Mesenchymal stem cell (in vitro differentiated cells and primary cell): ENCODE results near the gene CD209.

Source experiments
- DNase-seq: peaks from one replicate; pipeline ENCODE4 v3.0.0-alpha.2; 2013
- H2AFZ ChIP-seq: one replicate; pipeline ENCODE4 v1.6.1; 2013; ENCODE audit warnings: low read depth, mild to moderate bottlenecking, control low read depth, inconsistent platforms, low read length, moderate library complexity
- H2AK5ac ChIP-seq: 2 replicates; pipeline ENCODE4 v1.6.1; 2013; ENCODE audit warnings: low read length, moderate library complexity, mild to moderate bottlenecking, inconsistent platforms; ENCODE audit not compliant: severe bottlenecking
- H2BK120ac ChIP-seq: one replicate; pipeline ENCODE4 v1.6.1; 2013; ENCODE audit warnings: low read depth, mild to moderate bottlenecking, inconsistent platforms, low read length, moderate library complexity
- H2BK12ac ChIP-seq, 2 experiments: one replicate each; pipeline ENCODE4 v1.6.1; 2013; ENCODE audit warnings: inconsistent platforms in 2 of 2, low read length in 2 of 2, mild to moderate bottlenecking in 2 of 2, moderate library complexity in 2 of 2, control low read depth in 1 of 2
- H2BK15ac ChIP-seq: one replicate; pipeline ENCODE4 v1.6.1; 2013; ENCODE audit warnings: mild to moderate bottlenecking, low read depth, inconsistent platforms; ENCODE audit not compliant: poor library complexity, severe bottlenecking
- H2BK5ac ChIP-seq: 2 replicates; pipeline ENCODE4 v1.6.1; 2013; ENCODE audit warnings: low read depth, mild to moderate bottlenecking, low read length, control low read depth, inconsistent platforms; ENCODE audit not compliant: poor library complexity, severe bottlenecking
- H3K14ac ChIP-seq, 2 experiments: one replicate each; pipeline ENCODE4 v1.6.1; 2013; ENCODE audit warnings: inconsistent platforms in 2 of 2, low read length in 2 of 2, control low read depth in 1 of 2, mild to moderate bottlenecking in 1 of 2, moderate library complexity in 1 of 2
- H3K18ac ChIP-seq, 2 experiments: one replicate each; pipeline ENCODE4 v1.6.1; 2013; ENCODE audit warnings: inconsistent platforms in 2 of 2, low read length in 2 of 2, control low read depth in 1 of 2, low read depth in 1 of 2, mild to moderate bottlenecking in 1 of 2
- H3K23ac ChIP-seq, 2 experiments: one replicate each; pipeline ENCODE4 v1.6.1; 2013; ENCODE audit warnings: inconsistent platforms in 2 of 2, low read length in 2 of 2, mild to moderate bottlenecking in 2 of 2, moderate library complexity in 2 of 2, control low read depth in 1 of 2
- H3K27ac ChIP-seq: 2 replicates; pipeline ENCODE4 v1.5.1; 2013; ENCODE audit warnings: mild to moderate bottlenecking, moderate library complexity, low read length, control low read depth, inconsistent platforms; ENCODE audit not compliant: poor library complexity, severe bottlenecking
- H3K27me3 ChIP-seq, 2 experiments: 2 replicates each; pipeline versions ENCODE4 v1.6.1 to v1.7.0; 2013; ENCODE audit warnings: low read length in 2 of 2, mild to moderate bottlenecking in 2 of 2, moderate library complexity in 2 of 2, control low read depth in 1 of 2, inconsistent platforms in 1 of 2; ENCODE audit not compliant: control insufficient read depth in 1 of 2, insufficient read depth in 1 of 2
- H3K36me3 ChIP-seq, 2 experiments: 2 replicates each; pipeline versions ENCODE4 v1.6.1 to v1.7.0; 2013; ENCODE audit warnings: low read length in 2 of 2, control low read depth in 1 of 2, inconsistent platforms in 1 of 2, low read depth in 1 of 2, mild to moderate bottlenecking in 1 of 2; ENCODE audit not compliant: insufficient read depth in 2 of 2, control insufficient read depth in 1 of 2
- H3K4ac ChIP-seq, 2 experiments: one replicate each; pipeline ENCODE4 v1.6.1; 2013; ENCODE audit warnings: inconsistent platforms in 2 of 2, low read length in 2 of 2, mild to moderate bottlenecking in 2 of 2, moderate library complexity in 2 of 2, control low read depth in 1 of 2, low read depth in 1 of 2
- H3K4me1 ChIP-seq: 2 replicates; pipeline ENCODE4 v1.6.1; 2013; ENCODE audit warnings: low read depth, low read length, control low read depth; ENCODE audit not compliant: control insufficient read depth, insufficient read depth
- H3K4me2 ChIP-seq: 2 replicates; pipeline ENCODE4 v1.6.1; 2013; ENCODE audit warnings: low read length, mild to moderate bottlenecking, inconsistent platforms; ENCODE audit not compliant: poor library complexity, severe bottlenecking
- H3K4me3 ChIP-seq, 2 experiments: 2 replicates each; pipeline versions ENCODE4 v1.5.1 to v1.7.0; 2013; ENCODE audit warnings: low read length in 2 of 2, mild to moderate bottlenecking in 2 of 2, control low read depth in 1 of 2, low read depth in 1 of 2; ENCODE audit not compliant: insufficient read depth in 1 of 2
- H3K79me1 ChIP-seq: replicated peaks from 2 replicates; pipeline ENCODE4 v1.6.1; 2013; ENCODE audit warnings: mild to moderate bottlenecking, control low read depth, low read length, inconsistent platforms; ENCODE audit not compliant: poor library complexity, severe bottlenecking
- H3K9ac ChIP-seq: 2 replicates; pipeline ENCODE4 v1.7.0; 2013; ENCODE audit warnings: mild to moderate bottlenecking, low read length, moderate library complexity
- H3K9me3 ChIP-seq: 2 replicates; pipeline ENCODE4 v1.7.0; 2013; ENCODE audit warnings: mild to moderate bottlenecking, low read length; ENCODE audit not compliant: control insufficient read depth
- H4K8ac ChIP-seq: one replicate; pipeline ENCODE4 v1.6.1; 2013; ENCODE audit warnings: inconsistent platforms, mild to moderate bottlenecking, low read length, moderate library complexity
- H4K91ac ChIP-seq: one replicate; pipeline ENCODE4 v1.6.1; 2013; ENCODE audit warnings: mild to moderate bottlenecking, low read length, inconsistent platforms
- WGBS: methylation state at CpG from one replicate; pipeline ENCODE4 v1.1.7; 2013; ENCODE audit warnings: mixed read lengths; 5-methylcytosine and 5-hydroxymethylcytosine counted together

The CD209 gene

DNA sequence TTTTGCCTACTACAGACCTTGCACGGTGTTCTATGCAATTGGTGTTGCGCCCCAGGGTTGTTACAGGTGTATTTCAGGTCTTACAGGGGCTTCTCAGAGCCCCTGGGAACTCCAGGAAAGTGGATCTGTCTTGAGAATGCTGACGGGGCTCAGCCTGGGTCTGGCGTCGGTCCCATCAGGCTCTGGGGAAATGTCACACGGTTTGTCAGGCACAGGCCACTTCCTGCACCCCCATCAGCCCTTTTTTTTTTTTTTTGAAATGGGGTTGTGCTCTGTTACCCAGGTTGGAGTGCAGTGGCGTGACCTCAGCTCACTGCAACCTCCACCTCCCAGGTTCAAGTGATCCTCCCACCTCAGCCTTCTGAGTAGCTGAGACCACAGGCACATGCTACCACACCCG is 28.7 kb downstream of the CD209 start:
- Histone ChIP-seq H3K4me2 (no peak overlapping the region), H2BK15ac (no peak overlapping the region), H3K18ac (no peak overlapping the region), H3K79me1 (no peaks in the 10 kb centered on the region), H3K14ac (no peak overlapping the region), H3K27me3 (peaks cover 0 to 25% of the 10 kb centered on the region in 2 experiments), H3K9me3 (peaks cover 2% of the 10 kb centered on the region), H4K91ac (no peak overlapping the region), H3K4ac (no peak overlapping the region), H2AK5ac (no peak overlapping the region), H3K36me3 (no peaks in the 10 kb centered on the region), H3K23ac (no peak overlapping the region), H3K4me1 (no peaks in the 10 kb centered on the region), H2BK12ac (no peak overlapping the region), H2AFZ (no peak overlapping the region), H4K8ac (no peak overlapping the region), H3K9ac (no peak overlapping the region), H3K4me3 (no peak overlapping the region), H2BK5ac (no peak overlapping the region), H3K27ac (no peak overlapping the region), H2BK120ac (no peak overlapping the region)
- 71% methylated on average over 8 of the region's 8 CpGs for WGBS
- DNase-seq = no peak

DNA sequence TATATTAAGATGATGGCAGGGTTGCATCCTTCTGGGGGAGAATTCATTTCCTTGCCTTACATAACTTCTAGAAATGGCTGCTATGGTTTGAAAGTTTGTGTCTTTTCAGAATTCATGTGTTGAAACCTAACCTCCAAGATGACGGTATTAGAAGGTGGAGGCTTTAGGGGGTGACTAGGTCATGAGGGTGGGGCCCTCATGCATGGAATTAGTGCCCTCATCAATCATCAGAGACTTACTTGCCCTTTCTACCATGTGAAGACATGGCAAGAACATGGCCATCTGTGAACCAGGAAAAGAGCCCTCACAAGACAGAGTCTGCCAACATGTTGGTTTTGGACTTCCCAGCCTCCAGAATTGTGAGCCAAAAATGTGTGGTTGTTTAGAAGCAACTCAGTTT is 30.6 kb downstream of the CD209 start:
- Histone ChIP-seq H3K9me3 (peaks cover 2% of the 10 kb centered on the region), H3K14ac (no peak overlapping the region), H3K4me2 (no peak overlapping the region), H3K4me1 (no peaks in the 10 kb centered on the region), H4K91ac (no peak overlapping the region), H2BK5ac (no peak overlapping the region), H2AFZ (no peak overlapping the region), H2BK120ac (no peak overlapping the region), H2BK15ac (no peak overlapping the region), H3K9ac (no peak overlapping the region), H2AK5ac (no peak overlapping the region), H3K23ac (no peak overlapping the region), H3K79me1 (no peaks in the 10 kb centered on the region), H4K8ac (no peak overlapping the region), H3K27me3 (peaks cover 0 to 12% of the 10 kb centered on the region in 2 experiments), H2BK12ac (no peak overlapping the region), H3K27ac (no peak overlapping the region), H3K18ac (no peak overlapping the region), H3K36me3 (no peaks in the 10 kb centered on the region), H3K4ac (no peak overlapping the region), H3K4me3 (no peak overlapping the region)
- no peak for DNase-seq
- 50% methylated on average over 1 of the region's 1 CpG for WGBS

DNA sequence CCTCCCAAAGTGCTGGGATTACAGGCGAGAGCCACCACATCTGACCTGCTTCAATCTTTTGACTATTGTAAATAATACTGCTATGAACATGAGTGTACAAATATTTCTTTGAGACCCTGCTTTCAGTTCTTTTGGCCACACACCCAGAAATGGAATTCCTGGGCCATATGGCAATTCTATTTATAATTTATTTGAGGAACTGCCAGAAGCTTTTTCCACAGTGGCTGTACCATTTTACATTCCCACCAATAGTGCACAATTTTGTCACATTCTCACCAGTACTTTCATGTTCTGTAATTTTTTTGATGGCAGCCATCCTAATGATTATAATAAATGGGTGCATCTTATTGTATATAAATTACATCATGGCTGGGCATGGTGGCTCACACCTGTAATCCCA is 31.7 kb downstream of the CD209 start:
- H3K14ac ChIP-seq = no peak overlapping the region
- peaks cover 2% of the 10 kb centered on the region for H3K9me3 ChIP-seq
- H3K4me2 ChIP-seq = no peak overlapping the region
- no peak overlapping the region for H3K27ac ChIP-seq
- H3K36me3 ChIP-seq = no peaks in the 10 kb centered on the region
- H2BK15ac ChIP-seq = no peak overlapping the region
- no peak overlapping the region for H2AK5ac ChIP-seq
- no peak overlapping the region for H4K8ac ChIP-seq
- no peak overlapping the region for H3K4ac ChIP-seq
- DNase-seq = no peak
- no peak overlapping the region for H3K4me3 ChIP-seq
- H2AFZ ChIP-seq = no peak overlapping the region
- H3K18ac ChIP-seq = no peak overlapping the region
- no peak overlapping the region for H3K23ac ChIP-seq
- no peak overlapping the region for H4K91ac ChIP-seq
- peaks cover 0 to 12% of the 10 kb centered on the region in 2 experiments for H3K27me3 ChIP-seq
- H2BK120ac ChIP-seq = no peak overlapping the region
- H3K4me1 ChIP-seq = no peaks in the 10 kb centered on the region
- H3K9ac ChIP-seq = no peak overlapping the region
- no CpG with 5 or more reads among the region's 1 CpG for WGBS
- no peak overlapping the region for H2BK12ac ChIP-seq
- H3K79me1 ChIP-seq = no peaks in the 10 kb centered on the region
- H2BK5ac ChIP-seq = no peak overlapping the region

- no peak overlapping the region for H3K18ac ChIP-seq
- H2AK5ac ChIP-seq = no peak overlapping the region
- no peak overlapping the region for H4K8ac ChIP-seq
- no peak for DNase-seq
- peaks cover 0 to 25% of the 10 kb centered on the region in 2 experiments for H3K27me3 ChIP-seq
- H3K9me3 ChIP-seq = no peaks in the 10 kb centered on the region
- no peak overlapping the region for H3K23ac ChIP-seq
- H2BK5ac ChIP-seq = no peak overlapping the region
- H3K9ac ChIP-seq = no peak overlapping the region
- no peaks in the 10 kb centered on the region for H3K4me1 ChIP-seq
- H2AFZ ChIP-seq = no peak overlapping the region
- H3K4me2 ChIP-seq = no peak overlapping the region
- no peak overlapping the region for H3K4ac ChIP-seq
- no peak overlapping the region for H2BK15ac ChIP-seq
- H3K79me1 ChIP-seq = no peaks in the 10 kb centered on the region
- no peak overlapping the region for H3K4me3 ChIP-seq
- no peak overlapping the region for H3K27ac ChIP-seq
- no peak overlapping the region for H2BK120ac ChIP-seq
- no peaks in the 10 kb centered on the region for H3K36me3 ChIP-seq
- H3K14ac ChIP-seq = no peak overlapping the region
- 81% methylated on average over 5 of the region's 5 CpGs for WGBS
- no peak overlapping the region for H2BK12ac ChIP-seq
- no peak overlapping the region for H4K91ac ChIP-seq
Measured at GRCh38 chr19:7710616-7711015, 36.7 kb downstream of the CD209 start.
